WERI-Rb-1 (cell line): ENCODE measurements around the gene CHST10.

Experiments used
- DNase-seq: peaks from one replicate; pipeline ENCODE4 v3.0.0-alpha.2; 2020
- H3K27ac ChIP-seq: fragments of 250-450 bp; sonication (Bioruptor Pico); 2 replicates; pipeline ENCODE4 v1.5.1; 2020; ENCODE audit warnings: mild to moderate bottlenecking, moderate library complexity
- H3K27me3 ChIP-seq: fragments of 250-450 bp; sonication (Bioruptor Pico); 2 replicates; pipeline ENCODE4 v1.5.1; 2021; ENCODE audit warnings: mild to moderate bottlenecking, low read depth, moderate library complexity; ENCODE audit not compliant: insufficient read depth, severe bottlenecking
- H3K36me3 ChIP-seq: fragments of 250-450 bp; sonication (Bioruptor Pico); 2 replicates; pipeline ENCODE4 v1.5.1; 2020; ENCODE audit warnings: mild to moderate bottlenecking, moderate library complexity
- H3K4me3 ChIP-seq: 2 replicates; pipeline ENCODE4 v1.5.1; 2011; ENCODE audit warnings: low read depth, mild to moderate bottlenecking, control low read depth, low read length
- H3K9me3 ChIP-seq: fragments of 250-450 bp; sonication (Bioruptor Pico); 2 replicates; pipeline ENCODE4 v1.5.1; 2021; ENCODE audit warnings: mild to moderate bottlenecking, moderate library complexity; ENCODE audit not compliant: severe bottlenecking
- TF ChIP-seq, protein P1 (sequence below): IDR thresholded peaks from 2 replicates; pipeline ENCODE4 v1.5.1; 2011; ENCODE audit warnings: low read depth, mild to moderate bottlenecking, control low read depth, inconsistent platforms, low read length

The CHST10 gene

DNA sequence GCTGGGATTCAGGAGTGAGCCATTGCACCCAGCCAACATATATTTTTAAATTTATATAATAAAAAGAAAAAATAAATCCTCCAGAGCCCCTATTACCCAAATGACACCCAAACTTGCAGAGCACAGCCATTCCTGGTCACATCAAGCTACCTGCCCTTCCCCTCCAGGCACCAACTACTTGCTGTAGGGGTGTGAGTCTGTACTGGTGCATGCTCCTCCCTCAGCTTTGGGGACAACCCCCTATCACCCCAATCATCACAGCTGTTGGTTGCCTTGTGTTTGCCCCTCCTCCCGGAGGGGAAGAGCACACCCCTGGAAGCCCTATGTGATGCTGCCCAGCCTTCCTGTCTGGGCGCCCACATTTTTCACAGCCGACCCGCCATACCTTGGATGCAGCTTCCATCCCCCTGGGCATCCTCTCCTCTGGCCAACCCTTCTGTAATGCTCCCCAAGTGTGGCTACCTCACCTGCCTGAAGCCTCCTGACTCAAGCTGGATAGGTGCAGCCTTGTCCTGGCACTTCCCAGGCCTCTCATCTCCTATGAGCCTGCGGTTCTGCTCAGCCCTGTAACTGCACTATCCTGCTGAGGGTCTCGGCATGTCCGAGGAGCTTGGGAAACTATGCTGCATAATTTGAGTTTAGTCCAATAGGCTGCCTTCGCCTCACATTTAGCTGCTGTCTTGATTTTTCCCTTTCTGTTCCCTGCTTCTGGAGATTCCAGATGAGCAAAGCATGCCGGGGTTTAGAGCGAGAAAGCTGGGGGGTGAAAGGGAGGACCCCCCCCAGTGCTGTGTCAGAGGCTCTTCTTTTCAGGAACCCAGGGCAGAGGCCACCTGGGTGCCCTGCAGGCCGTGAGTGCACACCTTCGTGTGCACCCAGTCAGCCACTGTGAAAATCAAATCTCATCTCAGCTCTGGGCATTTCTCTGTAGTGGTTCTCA lies 27.2 kb downstream of the CHST10 start:
- no peak for DNase-seq
- Histone ChIP-seq H3K27me3 (peaks cover 14% of the 10 kb centered on the region), H3K27ac (no peak overlapping the region), H3K4me3 (no peak overlapping the region), H3K36me3 (peaks cover 8% of the 10 kb centered on the region), H3K9me3 (no peaks in the 10 kb centered on the region)
- TF ChIP-seq, protein P1, sequence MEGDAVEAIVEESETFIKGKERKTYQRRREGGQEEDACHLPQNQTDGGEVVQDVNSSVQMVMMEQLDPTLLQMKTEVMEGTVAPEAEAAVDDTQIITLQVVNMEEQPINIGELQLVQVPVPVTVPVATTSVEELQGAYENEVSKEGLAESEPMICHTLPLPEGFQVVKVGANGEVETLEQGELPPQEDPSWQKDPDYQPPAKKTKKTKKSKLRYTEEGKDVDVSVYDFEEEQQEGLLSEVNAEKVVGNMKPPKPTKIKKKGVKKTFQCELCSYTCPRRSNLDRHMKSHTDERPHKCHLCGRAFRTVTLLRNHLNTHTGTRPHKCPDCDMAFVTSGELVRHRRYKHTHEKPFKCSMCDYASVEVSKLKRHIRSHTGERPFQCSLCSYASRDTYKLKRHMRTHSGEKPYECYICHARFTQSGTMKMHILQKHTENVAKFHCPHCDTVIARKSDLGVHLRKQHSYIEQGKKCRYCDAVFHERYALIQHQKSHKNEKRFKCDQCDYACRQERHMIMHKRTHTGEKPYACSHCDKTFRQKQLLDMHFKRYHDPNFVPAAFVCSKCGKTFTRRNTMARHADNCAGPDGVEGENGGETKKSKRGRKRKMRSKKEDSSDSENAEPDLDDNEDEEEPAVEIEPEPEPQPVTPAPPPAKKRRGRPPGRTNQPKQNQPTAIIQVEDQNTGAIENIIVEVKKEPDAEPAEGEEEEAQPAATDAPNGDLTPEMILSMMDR = no peak

DNA sequence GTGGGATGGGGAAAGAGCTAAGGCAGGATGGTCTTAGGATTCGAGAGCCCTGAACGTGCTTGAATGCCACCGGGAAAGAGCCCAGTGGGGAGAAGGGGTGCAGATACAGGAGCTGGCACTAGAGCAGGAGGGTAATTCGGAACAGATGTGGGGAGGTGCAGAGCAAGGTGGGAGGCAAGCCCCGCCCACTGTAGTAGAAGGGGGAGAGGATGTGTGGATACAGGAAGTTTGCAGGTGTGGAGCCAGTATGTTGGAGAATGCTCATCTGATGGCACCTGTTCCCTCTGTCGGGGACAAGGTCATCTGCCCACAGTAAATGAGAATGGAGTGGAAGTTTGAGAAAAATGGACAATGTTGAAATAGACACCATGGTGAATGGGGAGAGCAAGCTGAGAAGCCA lies 28.8 kb downstream of the CHST10 start:
- H3K27me3 ChIP-seq = peaks cover 25% of the 10 kb centered on the region
- no peak for DNase-seq
- H3K36me3 ChIP-seq = peaks cover 8% of the 10 kb centered on the region
- no peaks in the 10 kb centered on the region for H3K9me3 ChIP-seq
- H3K4me3 ChIP-seq = no peak overlapping the region
- H3K27ac ChIP-seq = no peak overlapping the region
- TF ChIP-seq, protein P1 = no peak

DNA sequence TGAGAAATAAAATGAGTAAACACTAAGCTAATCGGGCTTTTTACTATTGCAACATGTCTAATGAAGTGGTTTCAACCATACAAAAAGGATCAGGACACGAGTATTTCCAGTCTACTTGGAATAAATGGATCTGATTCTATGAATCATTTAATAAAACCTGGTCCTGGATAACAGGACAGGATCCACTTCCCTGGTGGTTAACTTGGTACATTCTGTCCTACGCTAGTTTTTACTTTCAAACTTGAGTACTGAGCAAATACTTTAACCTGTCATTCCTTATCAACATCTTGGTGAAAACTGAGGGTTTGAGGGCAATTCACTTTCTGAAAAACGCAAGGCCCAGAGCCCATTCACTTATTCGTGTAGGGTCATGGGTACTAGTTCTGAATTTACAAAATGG lies 33.5 kb downstream of the CHST10 start:
- Histone ChIP-seq H3K4me3 (no peak overlapping the region), H3K27ac (no peak overlapping the region), H3K36me3 (no peaks in the 10 kb centered on the region), H3K9me3 (no peaks in the 10 kb centered on the region), H3K27me3 (peaks cover 39% of the 10 kb centered on the region)
- TF ChIP-seq, protein P1 = no peak
- DNase-seq = no peak

DNA sequence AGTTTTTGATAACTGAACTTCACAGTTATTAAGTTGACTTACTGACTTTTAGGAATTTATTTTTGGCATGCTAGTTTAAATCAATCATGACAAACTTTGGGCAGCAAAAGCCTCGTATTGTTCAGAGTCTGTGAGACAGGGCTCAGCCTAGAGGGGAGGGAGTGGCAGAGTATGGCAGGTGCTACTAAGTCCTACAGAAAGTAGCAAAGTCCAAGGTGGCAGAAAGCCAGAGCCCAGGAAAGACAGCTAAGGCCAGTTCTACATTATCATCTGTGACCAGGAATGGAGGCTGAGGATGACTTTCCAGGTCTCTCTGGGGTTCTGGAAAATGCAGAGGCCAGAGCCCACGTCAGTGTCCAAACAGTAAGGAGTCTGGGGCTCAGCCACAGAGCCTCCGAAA lies 34.2 kb downstream of the CHST10 start:
- TF ChIP-seq, protein P1 = no peak
- Histone ChIP-seq H3K27me3 (peaks cover 39% of the 10 kb centered on the region), H3K9me3 (no peaks in the 10 kb centered on the region), H3K27ac (no peak overlapping the region), H3K36me3 (no peaks in the 10 kb centered on the region), H3K4me3 (no peak overlapping the region)
- DNase-seq = no peak

GRCh38 chr2:100381240-100381639 lies 36.2 kb downstream of the CHST10 start:
- no peaks in the 10 kb centered on the region for H3K36me3 ChIP-seq
- peak; percentile 82 for DNase-seq
- H3K9me3 ChIP-seq = no peaks in the 10 kb centered on the region
- no peak overlapping the region for H3K27ac ChIP-seq
- TF ChIP-seq, protein P1 = peak; percentile 86
- H3K4me3 ChIP-seq = no peak overlapping the region
- peaks cover 35% of the 10 kb centered on the region for H3K27me3 ChIP-seq

DNA sequence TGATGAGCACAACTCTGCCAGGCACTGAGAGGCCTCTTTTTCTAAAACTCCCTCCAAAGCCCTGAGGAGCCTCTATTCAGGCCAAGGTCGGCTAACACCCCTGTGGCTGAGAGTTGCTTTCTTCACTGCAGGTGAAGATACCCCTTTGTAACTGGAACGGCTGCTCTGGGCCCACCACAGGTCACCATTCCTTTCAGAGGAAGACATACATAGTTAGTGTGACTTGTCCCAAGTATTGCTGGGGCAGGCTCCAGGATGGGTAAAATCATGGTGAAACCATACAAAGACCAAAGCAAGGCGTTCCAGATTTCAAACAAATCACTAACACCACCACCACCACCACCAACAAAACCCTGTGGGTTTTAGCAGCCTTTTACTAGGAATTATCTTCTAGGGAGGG lies 36.8 kb downstream of the CHST10 start:
- TF ChIP-seq, protein P1 = no peak
- no peaks in the 10 kb centered on the region for H3K9me3 ChIP-seq
- H3K4me3 ChIP-seq = no peak overlapping the region
- no peaks in the 10 kb centered on the region for H3K36me3 ChIP-seq
- DNase-seq = no peak
- H3K27me3 ChIP-seq = peaks cover 29% of the 10 kb centered on the region
- no peak overlapping the region for H3K27ac ChIP-seq
